CD4-positive, alpha-beta T cell treated with Interleukin-15 for 4 hours (primary cell): ENCODE data around the gene DIP2B.

Experiments
- DNase-seq: peaks from one replicate; pipeline ENCODE4 v3.0.0-alpha.2; 2020; ENCODE audit warnings: low spot score

Gene DIP2B

GRCh38 chr12:50637870-50638481 lies 133.2 kb downstream of the DIP2B start:
- peak; percentile 55 for DNase-seq

GRCh38 chr12:50638482-50638880 lies 133.7 kb downstream of the DIP2B start:
- DNase-seq = no peak

- no peak for DNase-seq
These were observed 134.9 kb downstream of the DIP2B start for GRCh38 chr12:50639721-50640120.

GRCh38 chr12:50640321-50640939 lies 135.6 kb downstream of the DIP2B start:
- no peak for DNase-seq

GRCh38 chr12:50641566-50641965 lies 136.8 kb downstream of the DIP2B start:
- DNase-seq = no peak

- DNase-seq = no peak
These were observed 137.3 kb downstream of the DIP2B start for GRCh38 chr12:50642035-50642451.

- DNase-seq = no peak
These were observed 138.0 kb downstream of the DIP2B start for GRCh38 chr12:50642761-50643160.

- DNase-seq = no peak
These were observed 142.2 kb downstream of the DIP2B start for GRCh38 chr12:50647031-50647430.

GRCh38 chr12:50647479-50647878 lies 142.7 kb downstream of the DIP2B start:
- no peak for DNase-seq

GRCh38 chr12:50650285-50650684 lies 145.5 kb downstream of the DIP2B start:
- no peak for DNase-seq

- no peak for DNase-seq
These were observed 150.7 kb downstream of the DIP2B start for GRCh38 chr12:50655374-50655921.

GRCh38 chr12:50659260-50659659 lies 154.5 kb downstream of the DIP2B start:
- no peak for DNase-seq

GRCh38 chr12:50659690-50660424 lies 155.1 kb downstream of the DIP2B start:
- DNase-seq = no peak

- no peak for DNase-seq
These were observed 155.6 kb downstream of the DIP2B start for GRCh38 chr12:50660425-50660822.

- DNase-seq = no peak
These were observed 156.7 kb downstream of the DIP2B start for GRCh38 chr12:50661300-50662115.

- DNase-seq = no peak
These were observed 157.3 kb downstream of the DIP2B start for GRCh38 chr12:50662116-50662510.

GRCh38 chr12:50665170-50665569 lies 160.4 kb downstream of the DIP2B start:
- DNase-seq = no peak

- DNase-seq = no peak
These were observed 160.8 kb downstream of the DIP2B start for GRCh38 chr12:50665609-50666008.

GRCh38 chr12:50666023-50666422 lies 161.2 kb downstream of the DIP2B start:
- DNase-seq = no peak

GRCh38 chr12:50672158-50672557 lies 167.4 kb downstream of the DIP2B start:
- no peak for DNase-seq

GRCh38 chr12:50676756-50677155 lies 172.0 kb downstream of the DIP2B start:
- DNase-seq = no peak

GRCh38 chr12:50677858-50678257 lies 173.1 kb downstream of the DIP2B start:
- DNase-seq = no peak
